HG02798 (cell line): ENCODE data around the gene WASHC4.
"Not testable (repeated sequence)": the region's sequence is repeated elsewhere in the genome, so short reads cannot be mapped to it uniquely, and the experiment has no call there.

Source experiments
- ATAC-seq: cut with Tn5 transposase; IDR thresholded peaks from one replicate; pipeline ENCODE4 v1.9.1; 2021; ENCODE audit warnings: mild to moderate bottlenecking; ENCODE audit not compliant: unreplicated experiment, poor library complexity

WASHC4 gene

GRCh38 chr12:105162174-105162573 lies 54.6 kb downstream of the WASHC4 start:
- no peak for ATAC-seq

- ATAC-seq = no peak
Observed at GRCh38 chr12:105164068-105164467, 56.5 kb downstream of the WASHC4 start.

GRCh38 chr12:105166736-105167135 lies 59.2 kb downstream of the WASHC4 start:
- no peak for ATAC-seq

- no peak for ATAC-seq
Observed at GRCh38 chr12:105167346-105167745, 59.8 kb downstream of the WASHC4 start.

GRCh38 chr12:105168006-105168405 lies 60.5 kb downstream of the WASHC4 start:
- no peak for ATAC-seq

GRCh38 chr12:105170139-105170538 lies 62.6 kb downstream of the WASHC4 start:
- ATAC-seq = no peak

GRCh38 chr12:105171691-105172436 lies 64.3 kb downstream of the WASHC4 start:
- ATAC-seq = no peak

GRCh38 chr12:105175397-105175990 lies 68.0 kb downstream of the WASHC4 start:
- no peak for ATAC-seq

GRCh38 chr12:105177208-105177607 lies 69.7 kb downstream of the WASHC4 start:
- no peak for ATAC-seq

- not testable (repeated sequence) for ATAC-seq
Observed at GRCh38 chr12:105179114-105179513, 71.6 kb downstream of the WASHC4 start.

- not testable (repeated sequence) for ATAC-seq
Observed at GRCh38 chr12:105183406-105183805, 75.9 kb downstream of the WASHC4 start.

- not testable (repeated sequence) for ATAC-seq
Observed at GRCh38 chr12:105183976-105184375, 76.4 kb downstream of the WASHC4 start.

- no peak for ATAC-seq
Observed at GRCh38 chr12:105189293-105189692, 81.8 kb downstream of the WASHC4 start.

GRCh38 chr12:105190530-105190929 lies 83.0 kb downstream of the WASHC4 start:
- no peak for ATAC-seq

GRCh38 chr12:105192624-105193225 lies 85.2 kb downstream of the WASHC4 start:
- no peak for ATAC-seq

- ATAC-seq = no peak
Observed at GRCh38 chr12:105194947-105195346, 87.4 kb downstream of the WASHC4 start.

- no peak for ATAC-seq
Observed at GRCh38 chr12:105196090-105196489, 88.6 kb downstream of the WASHC4 start.

GRCh38 chr12:105198961-105199360 lies 91.4 kb downstream of the WASHC4 start:
- ATAC-seq = no peak

- no peak for ATAC-seq
Observed at GRCh38 chr12:105200385-105200784, 92.9 kb downstream of the WASHC4 start.

- ATAC-seq = no peak
Observed at GRCh38 chr12:105201299-105201698, 93.8 kb downstream of the WASHC4 start.

GRCh38 chr12:105202202-105202601 lies 94.7 kb downstream of the WASHC4 start:
- ATAC-seq = no peak

GRCh38 chr12:105204127-105204526 lies 96.6 kb downstream of the WASHC4 start:
- ATAC-seq = no peak
